Thoracic aorta endothelial cell (primary cell): ENCODE results near the gene GIPC1. TPM values are rescaled to one million over a fixed set of nuclear protein-coding genes. Genes with fewer than 3 reads are reported as not detected.

Source experiments
- small RNA-seq: library from RNA; depleted of rRNA; stranded (forward); fragments of <200 nt; gene quantifications from one replicate; pipeline ENCODE3, GENCODE V24; 2012
- total RNA-seq: library from RNA; depleted of rRNA; stranded (reverse); fragments of >200 nt; gene quantifications from 2 replicates; pipeline ENCODE4 v1.2.3, GENCODE V29; 2012

GIPC1 gene, protein sequence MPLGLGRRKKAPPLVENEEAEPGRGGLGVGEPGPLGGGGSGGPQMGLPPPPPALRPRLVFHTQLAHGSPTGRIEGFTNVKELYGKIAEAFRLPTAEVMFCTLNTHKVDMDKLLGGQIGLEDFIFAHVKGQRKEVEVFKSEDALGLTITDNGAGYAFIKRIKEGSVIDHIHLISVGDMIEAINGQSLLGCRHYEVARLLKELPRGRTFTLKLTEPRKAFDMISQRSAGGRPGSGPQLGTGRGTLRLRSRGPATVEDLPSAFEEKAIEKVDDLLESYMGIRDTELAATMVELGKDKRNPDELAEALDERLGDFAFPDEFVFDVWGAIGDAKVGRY
- total RNA-seq: 87.1 and 106 TPM in 2 replicates

DNA sequence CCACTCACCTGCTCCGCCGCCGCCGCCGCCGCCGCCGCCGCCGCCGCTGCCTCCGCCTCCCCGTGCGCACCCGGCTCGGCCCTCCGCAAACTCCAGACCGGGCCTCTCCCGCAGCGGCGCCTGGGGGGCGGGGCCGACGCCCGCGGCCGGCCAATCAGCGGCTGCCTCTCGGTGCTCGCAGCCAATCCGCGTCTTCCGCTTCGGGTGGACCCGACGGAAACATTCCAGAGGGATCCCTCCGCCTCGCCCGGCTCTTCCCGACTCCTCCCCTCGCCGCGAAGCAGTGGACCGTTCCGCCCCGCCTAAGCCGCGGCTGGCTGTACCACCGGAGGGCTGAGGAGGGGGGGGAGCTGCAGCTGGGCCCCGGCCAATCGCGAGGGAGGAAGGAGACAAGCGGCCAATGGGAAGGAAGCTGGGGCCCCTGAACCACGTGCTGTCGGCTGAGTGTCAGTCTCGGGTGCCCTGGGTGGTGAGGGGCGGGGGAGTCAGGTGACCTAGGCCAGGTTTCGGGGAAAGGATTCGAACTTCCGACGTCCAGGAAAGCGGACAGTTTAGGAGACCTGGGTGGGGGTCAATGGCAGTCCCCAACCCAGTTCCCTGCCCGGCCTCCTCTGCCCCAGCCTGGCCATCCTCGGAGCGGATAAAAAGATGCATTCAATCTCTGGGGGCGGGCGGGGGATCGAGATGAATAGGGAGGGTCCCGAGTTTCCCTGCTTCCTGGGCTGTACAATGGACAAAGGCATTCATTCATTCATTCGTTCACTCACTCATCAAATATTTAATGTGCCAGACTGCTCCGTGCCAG lies at the start of gene GIPC1:
Gene GIPC1, minus strand, starts transcription at position 99 of the 805 bp plus-strand sequence. CDS start 13,151 bp downstream, outside the sequence.

GRCh38 chr19:14529254-14530004 lies 33.5 kb upstream of the GIPC1 start, which contains the start of gene TECR:
Gene TECR, plus strand, starts transcription at chr19:14529594. Its CDS starts 103 bp downstream, at chr19:14529697.

GRCh38 chr19:14517840-14518505 lies 22.0 kb upstream of the GIPC1 start, which contains the start of gene DNAJB1:
Gene DNAJB1, minus strand, starts transcription at chr19:14518397. Its CDS starts 48 bp downstream, at chr19:14518349.

GRCh38 chr19:14475251-14476073 lies 20.5 kb downstream of the GIPC1 start, which contains the start of gene PTGER1:
Gene PTGER1, minus strand, starts transcription at chr19:14475354. Its CDS starts 1,034 bp downstream, at chr19:14474320.

DNA sequence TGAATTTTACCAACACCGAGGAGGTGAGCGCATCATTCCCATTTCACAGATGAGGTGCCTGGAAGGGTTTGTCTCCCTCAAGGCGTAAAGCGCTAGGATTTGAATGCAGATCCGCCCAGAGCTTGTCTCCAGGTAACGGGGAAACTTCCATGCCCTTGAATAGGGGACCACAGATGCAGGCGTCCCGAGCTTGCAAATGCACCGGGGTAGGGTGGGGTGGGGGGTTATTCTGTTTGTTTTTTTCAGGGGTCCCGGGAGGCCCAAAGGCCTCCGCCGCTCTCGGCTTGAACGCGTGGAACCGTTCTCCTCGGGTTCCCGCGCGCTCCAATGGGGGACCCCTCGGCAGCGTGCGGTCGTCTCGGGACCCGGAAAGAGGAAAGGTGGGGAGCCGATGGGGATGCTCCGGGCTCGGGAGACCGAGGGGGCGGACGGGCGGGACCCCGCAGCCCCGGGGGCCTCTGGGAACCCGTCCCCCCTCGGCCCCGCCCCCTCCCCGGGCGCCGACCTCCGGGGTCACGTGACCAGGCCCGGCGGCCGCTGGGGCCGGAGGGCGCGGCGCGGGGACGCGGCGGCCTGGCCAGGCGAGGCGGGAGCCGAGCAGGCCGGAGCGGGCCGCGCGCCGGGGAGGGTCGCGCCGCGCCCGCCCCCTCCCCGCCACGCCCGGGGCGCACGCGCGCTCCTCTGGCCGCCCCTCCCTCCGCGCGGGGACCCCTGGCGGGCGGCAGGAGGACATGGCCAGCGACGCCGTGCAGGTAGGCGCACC lies 63.0 kb downstream of the GIPC1 start, which contains the start of gene PKN1:
Gene PKN1, plus strand, starts transcription at position 516 of the 763 bp plus-strand sequence. Its CDS starts 216 bp downstream, at position 732.

Small RNAs within 50 kb of the gene (small RNA-seq; reads per million reads assigned to genes)
- not detected for gene SNRPGP15

Other genes starting within 250 kb of the GIPC1 start
- 5.7 and 7.6 TPM in 2 replicates for gene ADGRE5, start 114.7 kb downstream of the GIPC1 start, total RNA-seq
- 106 and 107 TPM in 2 replicates for gene DDX39A, start 76.8 kb downstream of the GIPC1 start, total RNA-seq
- gene PKN1, start 62.8 kb downstream of the GIPC1 start, total RNA-seq: 218 and 248 TPM in 2 replicates
- gene PTGER1, start 20.8 kb downstream of the GIPC1 start, total RNA-seq: 0.07 and 0.27 TPM in 2 replicates
- 54.4 and 58.1 TPM in 2 replicates for gene DNAJB1, start 22.3 kb upstream of the GIPC1 start, total RNA-seq
- gene TECR, start 33.5 kb upstream of the GIPC1 start, total RNA-seq: 22.6 and 38.4 TPM in 2 replicates
- 165 and 173 TPM in 2 replicates for gene NDUFB7, start 75.9 kb upstream of the GIPC1 start, total RNA-seq
- not detected in 2 replicates for gene CLEC17A, start 87.0 kb upstream of the GIPC1 start, total RNA-seq
- not detected in 2 replicates for gene ADGRE3, start 178.7 kb upstream of the GIPC1 start, total RNA-seq
- 13.4 and 14.8 TPM in 2 replicates for gene ZNF333, start 193.9 kb upstream of the GIPC1 start, total RNA-seq